GM18519 (cell line): Measurements from ENCODE around the gene TRAF7.
"Not testable (repeated sequence)": the region's sequence is repeated elsewhere in the genome, so short reads cannot be mapped to it uniquely, and the experiment has no call there.

Source experiments
- ATAC-seq: cut with Tn5 transposase; IDR thresholded peaks from one replicate; pipeline ENCODE4 v1.9.1; 2021; ENCODE audit warnings: mild to moderate bottlenecking, moderate library complexity; ENCODE audit not compliant: unreplicated experiment, low FRiP score

Gene TRAF7

DNA sequence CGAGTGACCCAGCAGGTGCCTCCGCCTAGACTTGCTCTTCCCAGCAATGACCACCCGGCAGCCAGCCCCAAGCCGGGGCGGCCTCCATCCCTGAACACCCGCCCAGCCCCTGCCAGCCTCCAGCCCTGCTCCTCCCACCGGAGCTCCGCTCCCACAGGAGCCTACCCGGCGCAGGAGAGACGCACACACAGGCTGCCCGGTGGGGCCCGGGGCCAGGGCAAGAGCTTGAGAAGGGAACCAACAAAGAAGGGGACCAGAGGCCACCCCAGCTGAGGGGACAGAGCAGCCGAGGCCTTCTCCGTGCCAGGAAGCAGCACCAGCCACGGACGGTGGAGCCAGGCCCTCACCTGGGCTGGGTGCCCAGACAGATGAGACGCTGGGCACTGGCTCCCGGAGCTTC is 33.7 kb upstream of the TRAF7 start:
- no peak for ATAC-seq

DNA sequence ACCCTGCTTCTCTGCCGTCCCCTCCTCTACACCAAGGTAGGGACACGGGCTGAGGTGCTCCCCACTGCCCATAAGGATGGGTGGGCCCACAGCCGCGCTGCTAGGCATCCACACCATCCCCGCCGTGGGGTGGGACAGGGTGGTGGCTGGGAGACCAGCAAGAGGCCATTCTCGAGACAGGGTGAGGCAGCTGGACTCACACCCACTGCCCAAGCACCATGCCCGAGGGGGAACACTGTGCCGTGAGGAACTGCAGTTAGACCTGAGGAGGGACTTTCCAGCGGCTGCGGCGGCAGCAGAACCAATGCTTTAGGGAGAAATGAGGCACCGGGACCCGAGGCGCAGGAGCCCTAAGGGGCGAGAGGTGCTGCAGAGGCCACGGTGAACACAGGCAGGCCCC is 33.2 kb upstream of the TRAF7 start:
- ATAC-seq: no peak

DNA sequence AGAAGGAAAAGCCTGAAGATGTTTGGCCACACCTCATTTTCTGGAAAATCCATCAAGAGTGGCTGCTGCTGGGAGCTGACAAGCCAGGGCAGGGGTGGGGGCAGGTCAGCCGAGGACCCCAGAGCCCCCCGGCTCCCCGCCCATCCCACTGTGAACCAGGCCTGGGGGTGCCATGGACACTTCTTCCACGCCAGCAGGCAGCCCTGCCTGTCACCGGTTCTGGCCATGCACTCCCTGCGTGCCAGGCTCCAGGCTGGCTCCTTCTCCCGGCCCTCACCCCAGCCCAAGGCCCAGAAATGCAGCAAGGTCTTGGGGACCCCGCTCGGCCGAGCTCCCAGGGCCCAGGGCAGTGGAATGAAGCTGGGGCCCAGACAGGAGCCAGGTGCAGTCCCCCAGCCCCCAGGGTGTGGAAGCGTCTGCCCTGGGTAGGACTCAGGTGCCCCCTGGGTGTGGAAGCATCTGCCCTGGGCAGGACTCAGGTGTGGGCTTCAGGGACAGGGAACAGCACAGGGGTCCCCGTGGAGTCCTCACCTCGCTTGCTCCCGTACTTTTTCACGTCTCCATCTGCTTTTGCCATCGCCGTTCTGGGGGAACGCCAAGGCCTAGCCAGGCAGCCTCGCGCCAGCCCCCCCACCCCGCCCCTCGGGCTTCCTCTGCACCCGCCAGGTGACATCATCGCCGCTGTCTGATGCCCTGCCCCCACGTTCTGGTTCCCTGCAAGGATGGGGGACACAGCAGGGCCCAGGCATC is 32.5 kb upstream of the TRAF7 start:
- ATAC-seq: not testable (repeated sequence)

DNA sequence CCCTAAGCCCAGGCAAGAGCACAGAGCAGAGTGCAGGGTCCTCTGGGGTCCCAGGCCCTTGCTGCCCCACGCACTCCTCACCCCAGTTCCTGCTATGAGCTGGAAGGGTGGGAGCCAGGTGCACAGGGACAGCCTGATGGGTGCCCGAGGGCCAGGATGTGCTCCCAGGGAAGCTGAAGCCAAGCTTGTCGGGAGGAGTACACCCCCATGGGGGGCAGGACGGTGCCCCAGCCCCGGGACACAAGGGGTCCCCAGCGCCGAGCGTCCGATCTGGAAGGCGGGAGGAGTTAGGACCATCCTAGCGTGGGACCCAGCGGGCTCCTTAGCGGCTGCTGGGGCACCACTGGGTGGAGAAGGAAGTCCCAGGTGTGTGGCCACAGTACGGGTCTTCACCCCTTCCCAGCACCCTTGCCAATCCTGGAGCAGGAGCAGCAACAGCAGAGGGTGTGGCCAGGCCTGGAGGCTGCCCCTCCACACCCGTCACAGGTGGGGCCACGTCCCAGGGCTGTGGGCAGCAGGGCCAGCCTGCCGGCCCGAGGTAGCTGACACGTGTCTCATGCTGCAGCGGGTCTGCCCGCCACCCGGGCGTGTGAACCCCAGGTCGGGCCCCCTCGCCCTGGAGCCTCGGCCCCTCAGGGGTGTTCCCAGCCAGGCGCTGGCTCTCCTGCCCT is 31.7 kb upstream of the TRAF7 start:
- ATAC-seq: not testable (repeated sequence)

DNA sequence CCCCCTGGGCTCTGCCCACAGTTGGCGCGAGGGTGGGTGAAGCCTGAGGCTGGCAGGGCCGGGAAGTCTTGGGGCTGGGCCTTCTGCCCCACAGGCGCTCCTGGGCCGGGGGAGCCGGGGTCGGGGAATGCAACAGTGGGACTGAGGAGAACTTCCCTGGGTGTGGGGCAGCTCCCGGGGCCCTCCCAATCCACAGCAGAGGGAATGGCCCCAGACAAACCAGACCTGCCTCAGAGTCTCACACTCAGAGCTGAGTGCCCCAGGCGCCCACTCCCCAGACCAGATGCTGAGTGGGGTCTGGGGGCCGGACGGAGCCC is 31.2 kb upstream of the TRAF7 start:
- not testable (repeated sequence) for ATAC-seq

DNA sequence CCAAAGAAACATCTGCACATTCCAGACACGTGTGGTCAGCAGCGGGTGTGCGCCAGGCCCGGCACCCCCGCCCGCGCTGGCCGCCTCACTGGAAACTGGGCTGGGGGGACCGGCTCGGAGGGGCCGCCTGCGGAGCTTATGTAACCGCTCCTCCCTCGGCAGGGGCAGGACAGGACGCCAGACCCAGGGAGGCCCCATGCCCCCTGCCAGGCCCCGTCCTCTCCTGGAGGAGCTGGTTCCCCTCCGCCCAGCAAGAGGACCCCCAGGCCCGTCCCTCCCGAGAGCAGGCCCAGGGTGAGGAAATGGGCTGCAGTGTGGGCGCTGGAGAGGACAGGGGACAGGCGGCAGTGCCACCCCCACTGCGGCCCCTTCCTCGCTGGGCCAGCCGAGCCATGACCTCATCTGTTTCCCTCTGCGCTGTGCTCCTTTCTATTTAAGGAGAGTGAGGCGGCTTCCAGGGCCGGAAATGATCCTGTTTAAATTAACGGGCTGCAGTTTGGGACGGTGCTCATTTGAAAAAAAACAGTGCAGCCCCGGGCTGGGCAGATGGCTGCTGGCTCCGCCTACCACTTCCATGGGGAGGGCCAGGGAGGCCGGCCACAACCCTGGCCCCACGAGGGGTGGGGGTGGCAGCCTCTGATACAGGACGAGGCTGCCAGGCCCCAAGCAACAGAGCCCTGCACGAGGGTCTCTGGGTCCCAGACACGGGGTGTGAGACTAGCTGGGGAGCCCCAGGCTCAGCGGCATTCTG is 30.7 kb upstream of the TRAF7 start:
- not testable (repeated sequence) for ATAC-seq

DNA sequence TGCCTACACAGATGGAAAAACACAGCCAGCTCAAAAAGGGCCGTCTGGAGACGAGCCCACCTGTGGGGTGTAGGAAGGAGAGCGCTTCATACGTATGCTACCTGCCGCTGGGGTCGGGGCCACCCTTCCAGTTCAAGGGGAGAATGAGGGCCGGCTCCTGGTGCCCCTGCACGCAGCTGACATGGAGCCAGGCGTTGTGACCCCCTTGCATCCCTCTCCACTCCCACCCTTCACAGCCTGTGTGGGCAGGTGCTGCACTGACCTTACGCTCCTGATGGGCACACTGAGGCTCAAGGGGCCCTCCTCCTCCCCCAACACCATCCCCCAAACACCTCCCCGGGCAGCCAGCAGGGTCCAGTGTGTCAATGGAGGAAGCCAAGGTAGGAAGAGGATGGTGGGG is 30.0 kb upstream of the TRAF7 start:
- not testable (repeated sequence) for ATAC-seq

DNA sequence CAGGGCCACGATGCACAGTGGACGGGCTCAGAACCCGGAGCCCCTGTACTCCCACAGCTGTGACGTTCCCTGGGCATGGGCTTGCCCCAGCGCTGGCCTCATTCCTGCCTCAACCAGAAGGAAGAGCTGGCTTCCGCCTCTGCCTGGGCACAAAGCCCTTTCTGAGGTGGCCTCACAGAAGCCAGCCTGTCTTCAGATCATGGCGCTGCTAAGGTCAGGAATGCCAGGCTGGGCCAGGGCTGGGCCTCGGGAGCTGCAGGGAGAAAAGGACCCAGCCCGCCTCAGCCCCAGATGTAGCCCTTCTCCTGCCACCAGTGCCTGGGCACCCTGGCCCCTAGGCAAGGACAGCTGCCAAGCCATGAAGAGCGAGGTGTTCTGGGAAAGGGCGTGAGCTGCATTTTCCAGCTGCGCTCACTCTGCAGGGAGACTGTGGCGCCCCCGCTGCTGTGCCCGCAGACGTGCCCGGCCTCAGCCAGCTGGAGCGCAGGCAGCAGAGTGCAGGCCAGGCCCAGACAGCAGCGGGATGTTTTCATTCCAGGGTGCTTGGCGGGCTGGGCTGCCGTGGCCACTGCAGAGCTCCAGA is 29.3 kb upstream of the TRAF7 start:
- not testable (repeated sequence) for ATAC-seq

DNA sequence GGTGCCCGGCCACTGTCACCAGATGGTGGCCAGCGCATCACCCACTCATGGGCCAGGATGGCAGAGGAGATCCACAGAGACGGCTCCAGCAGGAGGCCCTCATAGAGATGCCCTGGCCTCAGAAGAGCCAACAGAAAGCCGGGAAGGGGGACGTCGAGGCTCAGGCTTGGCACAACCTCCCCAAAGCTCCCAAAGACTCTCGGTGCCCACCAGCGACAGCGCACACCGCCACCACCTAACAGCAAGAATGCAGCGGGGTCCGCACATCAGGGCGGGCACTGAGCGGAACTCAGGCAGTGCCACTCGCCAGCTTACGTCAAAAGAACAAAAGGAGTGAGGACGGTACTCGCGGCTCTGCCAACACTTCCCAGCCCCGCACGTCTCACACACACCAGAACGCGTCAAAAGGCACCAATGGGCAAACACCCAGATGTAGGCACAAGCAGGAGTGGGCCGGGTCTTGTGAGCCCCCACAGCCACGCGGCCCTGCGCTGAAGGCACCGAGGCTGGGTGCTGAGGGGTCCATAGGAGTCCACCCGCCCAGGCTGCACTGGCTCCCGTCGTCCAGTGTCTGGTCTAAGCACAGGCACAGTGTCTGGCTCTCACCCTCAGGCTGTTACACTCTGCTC is 28.5 kb upstream of the TRAF7 start:
- ATAC-seq: not testable (repeated sequence)

DNA sequence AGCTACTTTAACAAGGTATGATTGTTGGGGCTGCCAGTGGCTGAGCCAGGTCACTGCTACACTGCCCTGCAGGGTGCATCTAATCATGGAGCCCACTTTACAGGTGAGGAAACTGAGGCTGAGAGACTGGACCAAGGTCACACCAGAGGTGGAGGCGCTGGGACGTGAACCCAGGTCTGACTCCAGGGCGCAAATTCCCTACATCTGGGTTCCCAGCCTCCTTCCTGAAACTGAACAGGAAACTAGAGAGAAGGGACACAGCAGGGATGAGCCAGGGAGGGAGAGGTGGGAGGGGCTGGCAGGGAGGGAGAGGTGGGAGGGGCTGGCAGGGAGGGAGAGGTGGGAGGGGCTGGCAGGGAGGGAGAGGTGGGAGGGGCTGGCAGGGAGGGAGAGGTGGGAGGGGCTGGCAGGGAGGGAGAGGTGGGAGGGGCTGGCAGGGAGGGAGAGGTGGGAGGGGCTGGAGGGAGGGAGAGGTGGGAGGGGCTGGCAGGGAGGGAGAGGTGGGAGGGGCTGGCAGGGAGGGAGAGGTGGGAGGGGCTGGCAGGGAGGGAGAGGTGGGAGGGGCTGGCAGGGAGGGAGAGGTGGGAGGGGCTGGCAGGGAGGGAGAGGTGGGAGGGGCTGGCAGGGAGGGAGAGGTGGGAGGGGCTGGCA is 27.8 kb upstream of the TRAF7 start:
- ATAC-seq: not testable (repeated sequence)

DNA sequence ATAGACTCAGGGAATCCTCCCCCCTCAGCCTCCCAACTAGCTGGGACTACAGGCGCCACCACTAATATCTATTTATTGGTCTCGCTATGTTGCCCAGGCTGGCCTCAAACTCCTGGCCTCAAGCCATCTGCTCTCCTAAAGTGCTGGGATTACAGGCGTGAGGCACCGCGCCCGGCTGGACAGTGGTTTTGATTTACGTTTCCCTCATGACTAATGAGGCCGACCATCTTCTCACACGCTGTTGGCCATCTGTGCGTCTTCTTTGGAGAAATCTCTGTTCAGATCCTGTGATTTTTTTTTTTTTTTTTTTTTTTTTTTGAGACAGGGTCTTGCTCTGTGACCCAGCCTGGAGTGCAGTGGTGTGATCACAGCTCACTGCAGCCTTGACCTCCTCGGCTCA is 26.3 kb upstream of the TRAF7 start:
- not testable (repeated sequence) for ATAC-seq

DNA sequence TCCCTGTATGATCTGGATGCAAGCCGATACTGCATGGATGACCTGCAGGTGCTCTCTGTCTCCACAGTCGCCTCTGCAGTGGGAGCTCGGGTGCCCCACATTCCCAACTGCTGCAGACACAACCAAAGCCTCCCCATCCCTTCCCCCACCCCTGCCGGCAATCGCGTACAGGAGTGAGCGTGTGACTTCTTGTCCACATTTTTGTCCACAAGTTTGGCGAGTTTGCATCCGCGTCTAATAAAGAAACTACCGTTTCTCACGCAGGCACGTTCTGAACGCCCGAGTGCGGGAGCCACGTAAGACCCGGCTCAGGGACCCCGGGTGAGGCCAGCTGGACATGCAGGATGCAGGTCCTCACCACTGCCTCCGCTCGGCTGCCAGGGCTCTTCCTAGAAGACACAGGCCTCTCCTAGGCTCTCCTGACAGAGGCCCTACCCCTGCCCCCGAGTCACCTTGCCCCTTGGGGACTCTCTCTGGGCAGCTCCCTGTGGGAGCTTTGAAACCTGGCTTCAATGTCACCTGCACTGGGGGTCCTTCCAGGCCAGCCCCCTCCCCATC is 25.6 kb upstream of the TRAF7 start:
- not testable (repeated sequence) for ATAC-seq

DNA sequence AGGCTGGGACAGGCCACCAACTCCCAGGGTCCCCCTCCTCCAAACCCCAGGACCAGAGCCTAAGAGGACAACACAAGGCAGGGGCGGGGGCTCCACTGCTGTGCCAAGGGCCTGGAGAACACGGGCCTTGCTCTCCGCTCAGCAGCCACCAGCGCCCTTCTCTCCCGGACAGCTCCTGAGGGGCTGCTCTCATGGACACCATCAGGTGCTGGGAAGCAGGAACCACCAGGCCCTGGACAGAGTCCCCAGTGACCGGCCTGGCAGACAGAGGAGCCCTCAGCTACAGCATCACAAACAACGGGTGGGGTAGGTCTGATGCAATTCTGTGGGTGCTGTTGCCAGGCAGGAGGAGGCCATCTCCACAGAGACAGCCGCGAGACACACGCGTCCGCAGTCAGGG is 21.8 kb upstream of the TRAF7 start:
- not testable (repeated sequence) for ATAC-seq

DNA sequence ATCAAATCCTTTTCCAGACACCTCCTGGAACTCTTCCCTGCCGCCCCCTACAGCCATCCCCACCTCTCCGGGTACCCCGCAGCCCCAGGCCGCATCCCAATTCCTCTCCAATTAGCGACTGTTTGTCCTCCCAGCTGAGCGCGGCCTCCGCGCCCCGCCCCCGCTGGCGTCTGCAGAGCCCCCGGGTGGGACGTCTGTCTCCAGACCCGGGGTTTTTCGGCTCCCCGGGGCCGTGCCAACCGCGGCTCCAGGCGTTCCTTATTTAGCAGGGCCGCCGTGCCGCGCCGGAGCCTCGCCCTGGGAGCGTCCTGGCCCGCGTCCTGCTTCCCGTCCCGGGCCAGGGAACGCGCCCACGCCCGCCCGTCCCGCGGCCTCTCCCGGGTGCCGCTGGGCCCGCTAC is 20.5 kb upstream of the TRAF7 start:
- not testable (repeated sequence) for ATAC-seq

DNA sequence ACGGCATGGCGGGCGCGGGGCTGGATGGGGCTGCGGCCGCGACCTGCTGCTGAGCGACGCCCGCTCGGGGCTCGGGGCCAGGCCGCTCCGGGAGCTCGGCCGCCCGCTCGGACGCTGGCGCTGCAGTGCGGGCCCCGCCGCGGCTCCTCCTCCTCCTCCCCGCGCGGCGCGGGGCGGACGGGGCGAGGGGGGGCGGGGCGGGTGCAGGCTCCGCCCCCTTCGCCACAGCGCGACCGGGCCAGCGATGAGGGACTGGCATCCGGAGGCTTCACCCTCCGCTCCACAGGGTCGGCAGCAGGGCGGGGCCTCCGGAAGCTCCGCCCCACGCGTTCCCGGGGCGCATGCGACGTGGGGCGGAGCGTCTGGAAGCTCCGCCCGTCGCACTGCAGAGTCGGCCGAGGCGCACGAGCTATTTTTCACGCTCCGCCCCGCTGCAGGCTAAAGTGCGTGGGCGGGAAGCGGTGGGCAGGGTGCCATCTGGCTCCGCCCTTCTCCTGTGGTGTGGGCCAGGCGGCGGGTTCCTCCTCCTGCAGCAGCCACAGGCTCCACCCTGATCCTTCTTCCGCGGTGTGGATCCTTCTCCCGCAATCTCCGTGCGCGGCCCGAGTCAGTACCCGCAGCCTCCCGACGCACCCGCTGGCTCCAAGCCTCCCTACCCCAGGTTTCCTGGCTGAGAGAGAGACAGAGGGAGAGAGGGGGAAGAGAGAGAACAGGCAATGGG is 19.7 kb upstream of the TRAF7 start, which contains the start of gene PKD1:
Gene PKD1, minus strand, starts transcription at position 129 of the 721 bp plus-strand sequence. CDS start 209 bp downstream, outside the sequence.
- ATAC-seq: not testable (repeated sequence)

DNA sequence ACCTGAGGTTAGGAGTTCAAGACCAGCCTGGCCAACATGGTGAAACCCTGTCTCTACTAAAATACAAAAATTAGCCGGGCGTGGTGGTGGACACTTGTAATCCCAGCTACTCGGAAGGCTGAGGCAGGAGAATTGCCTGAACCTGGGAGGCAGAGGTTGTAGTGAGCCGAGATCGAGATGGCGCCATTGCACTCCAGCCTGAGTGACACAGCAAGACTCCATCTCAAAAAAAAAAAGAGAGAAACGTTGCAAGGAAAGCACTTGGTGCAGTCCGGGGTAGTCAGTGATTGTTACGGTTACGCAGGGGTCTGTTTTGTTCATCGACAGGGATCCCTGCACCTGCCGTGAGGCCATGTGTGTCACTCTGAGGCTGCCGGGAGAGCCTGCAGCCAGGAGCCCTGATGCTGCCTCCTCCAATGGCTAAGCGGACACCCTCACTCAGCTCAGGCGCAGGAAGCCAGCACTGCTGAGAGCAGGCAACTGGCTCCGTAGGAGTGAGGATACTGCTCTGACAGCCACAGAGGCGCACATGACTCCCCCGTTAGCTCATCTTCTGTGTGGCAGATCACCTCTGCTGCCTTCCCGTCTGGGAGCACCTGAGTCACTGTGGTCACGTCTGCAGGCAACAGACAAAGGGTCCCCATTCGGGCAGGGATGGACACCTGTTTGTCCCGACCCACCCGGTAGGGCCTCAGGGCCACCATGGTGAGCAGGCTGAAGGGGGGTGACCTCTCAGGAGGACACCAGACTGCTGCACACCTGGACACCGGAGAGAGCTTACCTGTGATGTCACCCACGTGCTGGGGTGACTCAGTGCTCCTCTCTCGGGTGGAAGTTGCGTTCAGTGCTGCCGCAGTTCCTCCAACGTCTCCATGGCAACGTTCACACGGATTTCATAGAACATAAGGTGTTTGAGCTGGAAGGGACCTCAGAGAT is 12.4 kb upstream of the TRAF7 start:
- ATAC-seq: no peak

DNA sequence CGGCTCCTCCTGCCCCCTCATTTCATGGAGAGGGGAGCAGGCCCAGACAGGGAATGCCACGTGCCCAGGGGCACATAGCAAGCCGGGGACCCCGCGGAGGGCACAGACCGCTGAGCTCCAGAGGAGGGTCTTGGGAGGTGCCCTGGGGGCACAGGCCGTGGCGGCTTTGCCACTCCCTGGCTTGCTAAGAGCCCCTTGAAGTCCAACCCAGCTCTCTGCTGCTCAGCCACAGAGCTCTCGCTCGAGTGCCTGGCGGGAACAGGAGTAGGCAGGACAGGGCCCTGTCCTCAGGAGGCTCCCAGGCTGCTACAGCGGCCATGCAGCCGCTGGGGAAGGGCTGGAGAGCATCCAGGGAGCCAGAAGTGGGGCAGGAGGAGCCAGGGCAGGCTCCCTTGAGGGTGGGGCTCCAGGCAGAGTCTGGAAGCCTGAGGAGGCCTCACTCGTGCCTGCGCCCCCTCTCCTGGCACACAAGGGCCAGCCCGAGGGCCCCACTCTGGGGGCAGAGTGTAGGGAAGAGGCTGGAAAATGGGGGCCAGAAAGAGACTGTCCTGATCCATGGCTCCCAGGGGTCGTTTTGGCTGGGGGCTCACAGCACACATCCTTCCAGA is 11.6 kb upstream of the TRAF7 start:
- ATAC-seq: no peak

DNA sequence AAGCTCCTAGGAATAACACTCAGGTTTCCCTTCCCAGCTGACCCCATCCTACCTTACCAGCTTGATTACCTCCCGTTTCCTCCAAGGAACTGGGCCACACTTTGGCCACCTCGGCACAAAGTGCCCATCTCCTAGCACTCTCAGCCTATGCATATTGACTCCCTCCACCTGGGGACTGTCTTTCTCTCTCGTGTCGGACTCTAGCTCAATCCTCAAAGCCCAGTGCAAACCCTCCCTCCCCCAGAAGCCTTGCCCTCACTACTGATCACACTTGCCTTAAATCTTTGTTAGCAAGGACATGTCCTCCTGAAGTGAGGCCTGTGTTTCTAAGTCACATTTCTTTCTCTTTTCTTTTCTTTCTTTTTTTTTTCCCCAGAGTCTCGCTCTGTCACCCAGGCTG is 9.7 kb upstream of the TRAF7 start:
- ATAC-seq: no peak
